Measurements from ENCODE around the gene ANAPC16.
"Not testable (repeated sequence)": the region's sequence is repeated elsewhere in the genome, so short reads cannot be mapped to it uniquely, and the experiment has no call there.

DNA sequence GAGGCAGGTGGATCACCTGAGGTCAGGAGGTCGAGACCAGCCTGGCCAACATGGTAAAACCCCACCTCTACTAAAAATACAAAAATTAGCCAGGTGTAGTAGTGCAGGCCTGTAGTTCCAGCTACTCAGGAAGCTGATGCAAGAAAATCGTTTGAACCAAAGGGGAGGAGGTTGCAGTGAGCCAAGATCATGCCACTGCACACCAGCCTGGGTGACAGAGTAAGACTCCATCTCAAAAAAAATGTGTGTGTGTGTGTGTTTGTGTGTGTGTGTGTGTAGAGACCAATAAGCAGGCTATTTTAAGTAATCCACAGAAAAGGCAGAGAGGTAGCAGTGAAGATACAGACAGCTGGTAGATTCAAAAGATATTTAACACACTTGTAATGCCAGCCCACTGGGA lies 7.3 kb upstream of the ANAPC16 start:
- not testable (repeated sequence) for TF ChIP-seq POLR2AphosphoS5, POLR2A (IDR thresholded peaks at IDR 0.05)
- TF ChIP-seq, protein P1, sequence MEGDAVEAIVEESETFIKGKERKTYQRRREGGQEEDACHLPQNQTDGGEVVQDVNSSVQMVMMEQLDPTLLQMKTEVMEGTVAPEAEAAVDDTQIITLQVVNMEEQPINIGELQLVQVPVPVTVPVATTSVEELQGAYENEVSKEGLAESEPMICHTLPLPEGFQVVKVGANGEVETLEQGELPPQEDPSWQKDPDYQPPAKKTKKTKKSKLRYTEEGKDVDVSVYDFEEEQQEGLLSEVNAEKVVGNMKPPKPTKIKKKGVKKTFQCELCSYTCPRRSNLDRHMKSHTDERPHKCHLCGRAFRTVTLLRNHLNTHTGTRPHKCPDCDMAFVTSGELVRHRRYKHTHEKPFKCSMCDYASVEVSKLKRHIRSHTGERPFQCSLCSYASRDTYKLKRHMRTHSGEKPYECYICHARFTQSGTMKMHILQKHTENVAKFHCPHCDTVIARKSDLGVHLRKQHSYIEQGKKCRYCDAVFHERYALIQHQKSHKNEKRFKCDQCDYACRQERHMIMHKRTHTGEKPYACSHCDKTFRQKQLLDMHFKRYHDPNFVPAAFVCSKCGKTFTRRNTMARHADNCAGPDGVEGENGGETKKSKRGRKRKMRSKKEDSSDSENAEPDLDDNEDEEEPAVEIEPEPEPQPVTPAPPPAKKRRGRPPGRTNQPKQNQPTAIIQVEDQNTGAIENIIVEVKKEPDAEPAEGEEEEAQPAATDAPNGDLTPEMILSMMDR (IDR thresholded peaks at IDR 0.05 in 8 of 11, conservative IDR thresholded peaks at IDR 0.05 in 3 of 11) = not testable (repeated sequence)
